ENCODE measurements around the gene WDR27.

The WDR27 gene

GRCh38 chr6:169701954-169702839 lies at the start of gene WDR27, which contains the start of gene C6orf120:
Gene WDR27, minus strand, starts transcription at chr6:169702029. Its CDS starts 13,024 bp downstream, at chr6:169689005.
Gene C6orf120, plus strand, starts transcription at chr6:169702126. Its CDS starts 334 bp downstream, at chr6:169702460.
- DNase-seq (ENCODE audit: low read depth in 4 of 4, low spot score in 1 of 4), result peak; percentile 95 to 99 (median 98)

- no peak for DNase-seq (ENCODE audit: low read depth in 4 of 4, low spot score in 1 of 4)
Measured at GRCh38 chr6:169746556-169746955, 44.7 kb upstream of the WDR27 start.

DNA sequence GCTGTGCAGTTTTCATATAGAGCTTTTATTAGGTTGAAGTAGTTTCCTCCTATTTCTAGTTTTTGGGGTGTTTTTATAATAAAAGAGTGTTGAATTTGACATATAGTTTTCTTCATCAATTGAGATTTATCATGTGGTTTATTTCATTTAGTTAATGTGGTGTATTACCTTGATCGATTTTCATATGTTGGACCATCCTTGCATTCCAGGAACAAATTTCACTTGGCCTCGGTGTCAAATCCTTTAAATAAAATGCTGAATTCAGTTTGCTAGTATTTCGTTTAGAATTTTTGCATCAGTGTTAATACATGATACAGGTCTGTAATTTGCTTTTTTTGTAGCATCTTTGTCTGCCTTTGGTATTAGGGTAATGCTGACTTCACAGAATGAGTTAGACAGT lies 43.6 kb upstream of the WDR27 start:
- DNase-seq (ENCODE audit: low read depth in 4 of 4, low spot score in 1 of 4), result no peak

GRCh38 chr6:169741344-169741743 lies 39.5 kb upstream of the WDR27 start:
- no peak for DNase-seq (ENCODE audit: low read depth in 4 of 4, low spot score in 1 of 4)

DNA sequence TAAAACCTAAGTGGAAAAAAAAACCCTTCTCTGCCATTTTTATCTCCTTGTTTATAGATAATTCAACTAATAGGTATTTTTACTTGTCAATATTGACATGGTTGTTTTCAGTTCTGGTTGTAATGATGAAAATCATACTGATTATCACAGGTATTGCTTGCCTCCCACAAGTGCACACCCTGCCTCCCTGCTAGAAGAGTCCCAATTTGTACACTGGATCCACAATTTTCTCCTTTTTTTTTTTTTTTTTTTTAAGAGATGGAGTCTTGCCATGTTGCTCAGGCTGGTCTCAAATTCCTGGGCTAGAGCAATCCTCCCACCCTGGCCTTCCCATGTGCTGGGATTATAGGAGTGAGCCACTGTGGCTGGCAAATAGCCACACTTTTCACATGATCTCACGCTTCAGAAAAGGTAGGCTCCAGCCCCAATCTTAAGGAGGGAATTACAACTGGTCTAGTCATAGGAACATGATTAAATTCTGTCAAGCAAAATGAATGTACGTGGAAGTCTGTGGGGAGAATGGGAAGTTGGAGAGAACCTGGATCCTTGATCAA lies 37.2 kb upstream of the WDR27 start:
- DNase-seq (ENCODE audit: low read depth in 4 of 4, low spot score in 1 of 4), result no peak

GRCh38 chr6:169738204-169738975 lies 36.6 kb upstream of the WDR27 start:
- no peak for DNase-seq (ENCODE audit: low read depth in 4 of 4, low spot score in 1 of 4)

DNA sequence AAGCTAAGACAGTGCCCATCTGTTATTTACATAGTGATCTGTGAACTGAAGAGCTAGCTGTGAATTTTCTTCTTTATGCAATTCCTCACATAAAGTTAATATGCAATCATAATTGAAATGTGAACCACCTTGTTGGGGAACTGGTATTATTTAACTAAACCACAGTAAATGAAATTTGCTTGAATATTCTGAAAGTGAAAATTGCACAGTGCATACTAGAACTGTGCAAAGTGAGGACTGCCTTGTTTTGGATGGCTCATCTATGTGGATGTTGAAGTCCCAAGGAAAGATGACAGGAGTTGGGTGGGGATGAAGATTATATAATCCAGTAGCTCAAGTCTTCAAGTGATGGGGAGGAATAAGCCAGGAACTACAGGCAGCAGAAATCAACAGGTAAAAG lies 28.1 kb upstream of the WDR27 start:
- DNase-seq (ENCODE audit: low read depth in 4 of 4, low spot score in 1 of 4), result no peak

DNA sequence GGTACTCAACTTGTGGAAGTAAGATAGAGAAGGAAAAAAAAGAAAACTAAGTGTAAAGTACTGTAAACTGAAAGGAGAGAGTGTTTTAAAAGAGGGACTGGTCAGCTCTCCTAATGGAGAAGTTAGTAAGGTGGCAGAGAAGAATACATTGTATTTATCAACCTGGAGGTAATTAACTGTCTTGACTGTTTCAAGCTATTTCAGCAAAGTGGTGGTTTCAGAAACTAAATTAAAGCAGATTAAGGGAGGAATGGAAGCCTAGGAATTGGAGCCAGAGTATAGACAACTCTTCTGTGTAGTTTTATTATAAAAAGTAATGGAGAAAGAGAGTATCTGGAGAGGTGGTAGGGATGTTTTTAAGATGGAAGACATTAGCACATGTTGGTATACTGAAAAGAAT lies 25.1 kb upstream of the WDR27 start:
- DNase-seq (ENCODE audit: low read depth in 4 of 4, low spot score in 1 of 4), result no peak

- no peak for DNase-seq (ENCODE audit: low read depth in 4 of 4, low spot score in 1 of 4)
Measured at GRCh38 chr6:169726049-169726400, 24.2 kb upstream of the WDR27 start.

DNA sequence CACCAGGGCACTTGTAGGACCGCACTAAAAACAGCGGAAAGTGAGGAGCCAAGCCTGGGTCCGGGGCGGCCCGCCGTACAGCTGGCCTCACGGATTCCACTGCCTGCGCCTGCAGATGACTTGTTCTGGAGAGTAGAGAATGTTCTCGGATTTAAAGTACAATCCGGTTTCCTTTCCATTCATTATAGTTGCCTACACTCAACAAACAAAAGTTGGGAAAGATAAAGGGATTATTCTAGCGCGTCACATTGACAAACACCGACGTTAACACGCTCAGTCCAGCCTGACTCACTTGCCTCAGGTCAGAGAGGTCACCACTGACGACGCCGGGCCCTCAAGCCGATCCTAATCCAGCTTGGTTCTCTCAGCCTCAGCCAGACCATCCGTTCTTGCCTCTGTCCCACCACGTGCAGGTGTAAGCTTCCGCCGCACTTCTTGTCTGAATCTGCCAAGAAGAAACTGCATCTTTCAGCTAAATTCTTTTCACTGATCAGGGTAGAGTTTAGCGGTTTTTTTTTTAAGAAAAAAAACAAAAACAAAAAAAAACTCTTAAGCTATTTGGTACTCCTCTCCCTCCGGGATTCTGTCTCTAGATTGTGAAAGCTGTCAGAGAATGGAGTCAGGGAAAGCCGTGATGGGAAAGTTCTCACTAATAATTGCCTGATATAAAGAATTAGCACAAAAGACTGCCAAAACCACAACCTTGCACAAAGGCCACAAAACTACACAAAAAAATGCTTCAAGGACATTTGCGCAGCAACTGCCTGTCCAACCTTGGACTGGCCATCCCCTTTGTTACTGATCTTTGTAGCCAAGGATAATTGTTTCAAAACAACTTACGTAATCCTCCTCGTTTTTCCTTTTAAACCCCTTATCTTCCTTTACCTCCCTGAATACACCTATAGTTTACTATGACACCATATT lies 23.6 kb upstream of the WDR27 start:
- DNase-seq (ENCODE audit: low read depth in 4 of 4, low spot score in 1 of 4), result peak in 1 of 4 experiments; percentile 3

GRCh38 chr6:169724494-169725124 lies 22.8 kb upstream of the WDR27 start, which contains the start of gene PHF10:
Gene PHF10, minus strand, starts transcription at chr6:169724500. Its CDS starts 569 bp downstream, at chr6:169723931.
- DNase-seq (ENCODE audit: low read depth in 4 of 4, low spot score in 1 of 4), result peak in 3 of 4 experiments; percentile 62 to 66 (median 63)

- DNase-seq (ENCODE audit: low read depth in 4 of 4, low spot score in 1 of 4), result peak in 2 of 4 experiments; percentile 13 to 16
Measured at GRCh38 chr6:169723991-169724493, 22.2 kb upstream of the WDR27 start.

DNA sequence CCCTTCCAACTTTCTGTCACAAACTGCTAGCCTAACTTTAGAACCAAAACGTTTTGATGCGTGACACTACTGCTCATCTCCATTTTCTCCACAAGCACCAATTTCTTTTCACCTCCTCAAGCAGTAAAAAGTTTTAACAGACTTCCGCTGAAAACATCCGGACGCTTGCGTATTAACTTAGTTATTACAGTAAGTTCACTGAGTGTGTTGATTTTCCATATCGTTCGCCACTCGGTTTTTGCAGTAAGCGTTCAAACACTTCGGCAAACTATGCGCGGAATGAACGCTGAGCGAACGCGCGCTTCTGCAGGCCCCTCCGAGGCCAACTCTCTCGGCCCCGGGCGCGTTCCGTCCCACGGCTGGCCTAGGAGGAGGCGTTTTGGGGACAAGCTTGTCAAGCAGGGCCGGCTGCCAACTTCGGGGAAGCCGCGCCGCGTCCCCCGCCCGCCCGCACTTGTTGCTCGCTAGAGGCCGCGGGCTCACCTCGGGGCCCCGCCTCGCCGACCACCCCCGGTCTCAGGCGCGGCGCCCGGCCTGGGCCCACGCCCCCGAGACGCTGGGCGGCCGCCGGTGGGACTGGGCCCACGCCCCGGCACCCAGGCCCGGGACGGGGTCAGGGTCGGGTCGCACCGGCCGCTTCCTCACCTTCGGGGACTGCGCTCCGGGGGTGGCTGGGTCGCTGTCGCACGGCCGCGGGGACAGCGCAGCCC lies 21.5 kb upstream of the WDR27 start:
- DNase-seq (ENCODE audit: low read depth in 4 of 4, low spot score in 1 of 4), result peak in 3 of 4 experiments; percentile 25 to 40 (median 37)

GRCh38 chr6:169722362-169723199 lies 20.8 kb upstream of the WDR27 start:
- no peak for DNase-seq (ENCODE audit: low read depth in 4 of 4, low spot score in 1 of 4)

DNA sequence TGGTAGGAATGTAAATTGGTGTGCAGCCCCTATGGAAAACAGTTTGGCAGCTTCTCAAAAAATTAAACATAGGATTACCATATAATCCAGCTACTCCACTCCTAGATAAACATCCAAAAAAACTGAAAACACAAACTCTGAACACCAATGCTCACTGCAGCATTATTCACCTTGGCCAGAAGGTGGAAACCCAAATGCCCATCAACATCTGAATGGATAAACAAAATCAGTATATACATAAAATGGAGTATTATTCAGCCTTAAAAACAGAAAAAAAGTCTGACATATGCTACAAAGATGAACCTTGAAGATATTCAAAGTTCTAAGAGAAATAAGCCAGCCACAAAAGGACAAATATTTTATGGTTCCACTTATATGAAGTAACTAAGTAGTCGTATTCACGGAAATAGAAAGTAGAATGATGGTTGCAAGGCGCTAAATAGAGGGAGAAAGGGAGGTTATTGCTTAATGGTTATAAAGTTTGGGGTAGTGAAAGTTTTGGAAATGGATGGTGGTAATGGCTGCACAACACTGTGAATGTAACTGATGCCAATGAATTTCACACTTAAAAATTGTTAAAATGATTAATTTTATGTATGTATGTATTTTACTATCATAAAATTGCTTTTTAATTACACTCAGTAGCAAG lies 18.5 kb upstream of the WDR27 start:
- no peak for DNase-seq (ENCODE audit: low read depth in 4 of 4, low spot score in 1 of 4)

DNA sequence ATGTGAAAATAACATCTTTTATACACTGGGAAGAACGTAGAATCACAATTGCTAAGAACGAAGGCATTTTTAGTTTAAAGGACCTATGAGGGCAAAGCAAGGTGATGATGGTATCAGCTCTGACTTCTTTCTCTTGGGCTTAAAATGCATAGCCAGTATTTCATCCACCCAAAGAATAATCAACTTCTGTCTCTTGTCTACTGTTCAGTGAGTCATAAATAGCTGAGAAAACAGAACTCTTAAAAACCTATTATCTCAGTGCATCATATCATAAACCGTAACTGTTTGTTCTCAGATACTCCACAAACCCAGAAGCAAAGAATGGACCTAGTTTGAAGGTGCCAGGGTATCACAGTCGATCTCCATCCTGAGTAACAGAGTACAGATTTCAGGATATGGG lies 17.3 kb upstream of the WDR27 start:
- DNase-seq (ENCODE audit: low read depth in 4 of 4, low spot score in 1 of 4), result no peak

DNA sequence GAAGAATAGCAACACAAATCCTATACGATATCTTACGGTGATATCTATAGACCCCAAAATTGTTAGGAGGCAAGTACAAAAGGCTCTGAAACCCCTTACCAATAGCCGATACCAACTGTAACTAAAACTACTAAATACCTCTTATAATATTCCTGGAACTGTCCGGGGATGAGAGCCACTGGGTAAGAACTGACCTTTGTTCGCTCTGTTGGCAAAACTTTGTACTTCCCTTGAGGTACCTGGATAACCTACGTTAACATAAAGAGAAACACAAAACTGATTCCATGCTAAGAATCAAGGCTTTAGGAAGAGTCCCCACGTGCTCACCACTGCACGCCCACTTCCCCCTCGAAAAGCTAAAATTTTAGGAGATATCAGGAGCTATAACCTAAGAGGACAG lies 12.8 kb upstream of the WDR27 start:
- DNase-seq (ENCODE audit: low read depth in 4 of 4, low spot score in 1 of 4), result no peak

- DNase-seq (ENCODE audit: low read depth in 4 of 4, low spot score in 1 of 4), result no peak
Measured at GRCh38 chr6:169714178-169714577, 12.3 kb upstream of the WDR27 start.

All from stimulated activated CD4-positive, alpha-beta T cell treated with anti-CD3 and anti-CD28 coated beads, Interleukin-1b, Interleukin-23, amount 100 ng/mL, for 24 hours (primary cell).